Measurements from ENCODE around the gene SPATA4.

SPATA4 gene

DNA sequence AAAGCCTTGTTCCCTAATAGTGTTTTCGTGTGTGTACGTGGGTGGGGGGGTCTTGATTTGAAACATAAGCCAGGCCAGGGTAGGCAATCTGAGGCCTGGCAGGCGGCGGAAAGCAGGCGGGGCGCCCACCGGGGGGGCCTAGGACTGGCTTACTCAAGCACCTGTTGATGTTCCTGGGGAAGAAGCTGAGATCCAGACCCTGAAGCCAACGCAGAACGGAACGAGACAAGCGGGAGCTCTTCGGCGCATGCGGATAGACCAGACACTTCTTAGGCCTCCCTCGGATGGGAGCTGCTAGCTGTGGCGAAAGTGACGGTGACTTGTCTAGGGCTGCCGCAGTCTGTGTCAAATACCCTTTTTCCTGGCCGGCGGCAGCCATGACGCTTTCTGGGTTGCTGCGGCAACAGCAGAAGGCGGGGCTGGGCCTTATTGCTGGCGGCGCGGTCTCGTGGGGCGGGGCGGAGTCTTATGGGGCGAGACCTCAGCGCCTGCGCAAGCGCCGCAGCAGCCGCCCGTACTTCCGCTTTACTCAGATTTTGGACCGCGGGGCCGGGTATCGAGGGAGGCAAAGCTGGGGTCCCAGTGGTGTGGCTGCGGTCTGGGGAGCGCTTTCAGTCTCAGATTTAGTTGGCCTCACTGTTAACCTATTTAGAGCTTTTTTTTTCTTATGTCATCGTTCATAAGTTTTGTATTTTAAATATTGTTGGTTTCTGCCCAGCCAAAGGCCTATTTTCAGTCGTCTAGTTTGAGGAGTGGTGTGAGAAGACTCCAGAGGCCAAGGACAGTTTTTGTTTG lies at the start of gene SPATA4:
Gene SPATA4, minus strand, starts transcription at position 402 of the 795 bp plus-strand sequence. Its CDS starts 23 bp downstream, at position 379.
- H3K27me3 ChIP-seq (ENCODE audit: control insufficient read depth in 2 of 2, insufficient read depth in 2 of 2, low read length in 2 of 2), result no peaks in the 10 kb centered on the region
- no peaks in the 10 kb centered on the region for H3K36me3 ChIP-seq (ENCODE audit: control insufficient read depth in 2 of 2, insufficient read depth in 2 of 2, low read length in 2 of 2)
- peaks cover 4% of the 10 kb centered on the region in 2 donors for H3K4me1 ChIP-seq (ENCODE audit: control insufficient read depth in 2 of 2, insufficient read depth in 2 of 2, low read length in 2 of 2)
- H3K4me3 ChIP-seq (ENCODE audit: low read length in 2 of 2), result peak within 1 kb of the TSS; percentile 81 to 86
- no peaks in the 10 kb centered on the region for H3K9me3 ChIP-seq (ENCODE audit: control insufficient read depth in 2 of 2, low read length in 2 of 2)
- peak within 1 kb of the TSS; percentile 35 to 62 for H3K9ac ChIP-seq (ENCODE audit: low read depth in 1 of 2, low read length in 2 of 2)
- peak within 1 kb of the TSS; percentile 42 to 64 for H3K27ac ChIP-seq (ENCODE audit: low read depth in 2 of 2, low read length in 2 of 2)

DNA sequence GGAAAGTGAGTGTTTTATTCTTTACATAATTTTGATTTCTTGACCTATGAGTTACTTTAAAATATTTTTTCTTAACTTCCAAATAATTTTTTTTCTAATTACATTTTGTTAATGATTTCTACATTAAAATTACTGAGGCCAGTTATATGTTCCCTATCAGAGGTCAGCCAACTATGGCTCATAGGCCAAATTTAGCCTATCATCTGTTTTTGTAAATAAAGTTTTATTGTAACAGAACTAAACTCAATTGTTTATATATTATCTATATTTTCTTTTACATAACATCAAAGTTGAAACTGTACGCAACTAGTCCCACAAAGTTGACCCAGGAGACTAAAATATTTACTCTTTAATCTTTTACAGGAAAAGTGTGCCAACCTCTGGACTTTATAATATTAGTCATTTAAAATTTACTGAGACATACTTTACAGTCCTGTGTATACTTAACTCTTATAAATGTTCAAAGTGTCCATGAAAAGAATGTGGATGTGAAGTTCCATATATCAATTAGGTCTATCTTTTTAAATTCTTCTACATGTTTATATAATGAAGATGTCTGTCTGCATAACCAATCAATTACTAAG lies 47.5 kb upstream of the SPATA4 start:
- Histone ChIP-seq H3K9ac (ENCODE audit: low read depth in 1 of 2, low read length in 2 of 2) (no peak overlapping the region), H3K27ac (ENCODE audit: low read depth in 2 of 2, low read length in 2 of 2) (no peak overlapping the region), H3K4me1 (ENCODE audit: control insufficient read depth in 2 of 2, insufficient read depth in 2 of 2, low read length in 2 of 2) (no peaks in the 10 kb centered on the region), H3K36me3 (ENCODE audit: control insufficient read depth in 2 of 2, insufficient read depth in 2 of 2, low read length in 2 of 2) (no peaks in the 10 kb centered on the region), H3K4me3 (ENCODE audit: low read length in 2 of 2) (no peak overlapping the region), H3K27me3 (ENCODE audit: control insufficient read depth in 2 of 2, insufficient read depth in 2 of 2, low read length in 2 of 2) (no peaks in the 10 kb centered on the region), H3K9me3 (ENCODE audit: control insufficient read depth in 2 of 2, low read length in 2 of 2) (no peaks in the 10 kb centered on the region)

DNA sequence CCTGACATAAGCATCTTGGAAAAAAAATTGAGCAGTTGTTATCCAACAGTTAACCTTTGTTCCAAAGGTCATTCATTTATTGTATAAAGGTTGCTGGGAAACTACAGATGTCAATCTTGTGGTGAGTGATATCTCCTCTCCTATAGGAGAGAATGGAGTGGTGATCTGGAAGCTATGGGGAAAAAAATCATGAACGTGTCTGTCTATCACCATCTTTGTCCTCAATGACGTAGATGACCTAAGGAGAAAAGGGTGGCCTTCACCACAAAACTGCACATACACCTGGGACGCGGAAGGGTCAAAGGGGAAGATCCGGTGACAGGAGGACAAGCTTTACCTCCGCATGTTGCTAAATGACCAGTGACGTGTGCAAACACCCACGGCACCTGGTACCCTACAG lies 46.3 kb upstream of the SPATA4 start:
- Histone ChIP-seq H3K9me3 (ENCODE audit: control insufficient read depth in 2 of 2, low read length in 2 of 2) (no peaks in the 10 kb centered on the region), H3K9ac (ENCODE audit: low read depth in 1 of 2, low read length in 2 of 2) (no peak overlapping the region), H3K27me3 (ENCODE audit: control insufficient read depth in 2 of 2, insufficient read depth in 2 of 2, low read length in 2 of 2) (no peaks in the 10 kb centered on the region), H3K4me1 (ENCODE audit: control insufficient read depth in 2 of 2, insufficient read depth in 2 of 2, low read length in 2 of 2) (no peaks in the 10 kb centered on the region), H3K27ac (ENCODE audit: low read depth in 2 of 2, low read length in 2 of 2) (no peak overlapping the region), H3K4me3 (ENCODE audit: low read length in 2 of 2) (no peak overlapping the region), H3K36me3 (ENCODE audit: control insufficient read depth in 2 of 2, insufficient read depth in 2 of 2, low read length in 2 of 2) (no peaks in the 10 kb centered on the region)

DNA sequence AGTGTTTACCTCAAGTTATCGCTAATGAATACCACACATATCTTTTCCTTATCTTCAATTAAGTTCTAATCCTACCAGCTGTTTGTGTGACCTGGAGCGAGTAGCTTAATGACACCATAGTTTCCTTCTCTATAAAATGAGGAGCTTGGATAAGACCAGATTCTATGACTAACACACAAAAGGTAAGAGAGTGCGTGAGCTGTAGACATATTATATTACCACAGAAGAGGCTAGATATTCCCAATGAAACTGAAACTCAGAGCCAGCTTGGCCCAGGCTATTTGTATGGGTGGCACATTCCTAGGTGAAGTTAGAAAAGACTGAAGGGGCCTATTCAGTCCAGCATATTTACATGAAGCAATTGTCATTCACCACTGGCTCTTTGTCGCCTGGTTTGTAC lies 43.4 kb upstream of the SPATA4 start:
- no peaks in the 10 kb centered on the region for H3K9me3 ChIP-seq (ENCODE audit: control insufficient read depth in 2 of 2, low read length in 2 of 2)
- no peak overlapping the region for H3K4me3 ChIP-seq (ENCODE audit: low read length in 2 of 2)
- no peak overlapping the region for H3K9ac ChIP-seq (ENCODE audit: low read depth in 1 of 2, low read length in 2 of 2)
- no peaks in the 10 kb centered on the region for H3K27me3 ChIP-seq (ENCODE audit: control insufficient read depth in 2 of 2, insufficient read depth in 2 of 2, low read length in 2 of 2)
- no peaks in the 10 kb centered on the region for H3K36me3 ChIP-seq (ENCODE audit: control insufficient read depth in 2 of 2, insufficient read depth in 2 of 2, low read length in 2 of 2)
- H3K4me1 ChIP-seq (ENCODE audit: control insufficient read depth in 2 of 2, insufficient read depth in 2 of 2, low read length in 2 of 2), result no peaks in the 10 kb centered on the region
- peak overlapping the region in 1 of 2 donors; percentile 9 for H3K27ac ChIP-seq (ENCODE audit: low read depth in 2 of 2, low read length in 2 of 2)

DNA sequence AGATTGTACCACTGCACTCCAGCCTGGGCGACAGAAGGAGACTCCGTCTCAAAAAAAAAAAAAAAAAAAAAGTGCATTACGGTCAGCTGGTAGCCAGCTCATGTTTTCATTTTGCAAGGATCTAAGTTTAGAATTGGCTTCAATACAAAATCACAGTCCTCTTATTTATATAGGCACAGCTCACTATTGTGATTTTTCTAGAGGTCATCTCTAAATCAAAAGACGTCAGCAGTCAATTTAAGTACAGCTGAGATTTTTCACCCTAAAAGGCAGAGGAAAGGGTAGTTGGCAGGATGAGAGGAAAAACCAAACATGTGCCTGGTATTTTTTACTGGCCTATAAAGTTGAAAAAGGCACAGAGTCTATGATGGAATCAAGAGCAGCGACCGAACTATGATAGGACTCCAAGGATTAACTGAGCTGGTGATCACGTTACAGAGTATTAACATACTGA lies 42.8 kb upstream of the SPATA4 start:
- no peak overlapping the region for H3K4me3 ChIP-seq (ENCODE audit: low read length in 2 of 2)
- no peak overlapping the region for H3K27ac ChIP-seq (ENCODE audit: low read depth in 2 of 2, low read length in 2 of 2)
- no peaks in the 10 kb centered on the region for H3K36me3 ChIP-seq (ENCODE audit: control insufficient read depth in 2 of 2, insufficient read depth in 2 of 2, low read length in 2 of 2)
- no peak overlapping the region for H3K9ac ChIP-seq (ENCODE audit: low read depth in 1 of 2, low read length in 2 of 2)
- no peaks in the 10 kb centered on the region for H3K4me1 ChIP-seq (ENCODE audit: control insufficient read depth in 2 of 2, insufficient read depth in 2 of 2, low read length in 2 of 2)
- H3K27me3 ChIP-seq (ENCODE audit: control insufficient read depth in 2 of 2, insufficient read depth in 2 of 2, low read length in 2 of 2), result no peaks in the 10 kb centered on the region
- H3K9me3 ChIP-seq (ENCODE audit: control insufficient read depth in 2 of 2, low read length in 2 of 2), result no peaks in the 10 kb centered on the region

DNA sequence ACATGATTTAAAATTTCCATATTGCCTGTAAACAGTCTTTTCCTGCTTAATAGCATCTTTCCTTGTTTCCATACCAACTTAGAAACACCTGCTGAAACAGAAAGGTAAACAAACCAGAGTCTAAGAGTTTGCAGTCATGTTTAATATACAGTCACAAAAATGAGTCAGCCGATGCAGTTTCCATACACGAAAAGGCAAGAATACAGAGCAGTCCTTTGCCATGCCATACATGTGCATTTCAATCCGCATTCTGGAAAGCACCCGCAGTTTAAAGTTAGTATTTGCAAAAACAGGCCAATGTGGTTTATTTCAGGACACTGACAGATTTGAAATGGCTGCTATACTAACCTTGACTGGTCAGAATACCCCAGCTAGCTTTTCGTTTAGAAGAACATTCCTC lies 41.6 kb upstream of the SPATA4 start:
- Histone ChIP-seq H3K4me1 (ENCODE audit: control insufficient read depth in 2 of 2, insufficient read depth in 2 of 2, low read length in 2 of 2) (no peaks in the 10 kb centered on the region), H3K9ac (ENCODE audit: low read depth in 1 of 2, low read length in 2 of 2) (no peak overlapping the region), H3K36me3 (ENCODE audit: control insufficient read depth in 2 of 2, insufficient read depth in 2 of 2, low read length in 2 of 2) (no peaks in the 10 kb centered on the region), H3K4me3 (ENCODE audit: low read length in 2 of 2) (no peak overlapping the region), H3K9me3 (ENCODE audit: control insufficient read depth in 2 of 2, low read length in 2 of 2) (no peaks in the 10 kb centered on the region), H3K27me3 (ENCODE audit: control insufficient read depth in 2 of 2, insufficient read depth in 2 of 2, low read length in 2 of 2) (no peaks in the 10 kb centered on the region), H3K27ac (ENCODE audit: low read depth in 2 of 2, low read length in 2 of 2) (no peak overlapping the region)

DNA sequence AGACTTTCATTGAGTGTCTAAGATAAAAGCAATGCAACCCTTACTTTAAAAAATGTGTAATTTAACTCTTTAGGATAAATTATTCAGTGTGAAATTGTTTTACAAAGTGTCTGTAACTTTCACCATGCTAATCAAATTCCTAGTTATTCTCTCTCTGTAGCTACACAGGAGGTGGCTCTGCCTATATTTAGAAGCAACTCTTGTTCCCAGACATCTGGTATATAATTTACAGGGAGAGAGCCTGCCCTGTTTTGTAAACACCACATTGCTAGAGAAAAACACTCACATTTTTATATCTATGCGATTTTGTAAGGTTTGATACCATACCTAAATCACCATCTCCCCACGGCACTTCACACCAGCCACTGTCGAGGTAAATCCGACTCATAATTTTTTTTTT lies 35.5 kb upstream of the SPATA4 start:
- Histone ChIP-seq H3K27ac (ENCODE audit: low read depth in 2 of 2, low read length in 2 of 2) (no peak overlapping the region), H3K4me3 (ENCODE audit: low read length in 2 of 2) (no peak overlapping the region), H3K9ac (ENCODE audit: low read depth in 1 of 2, low read length in 2 of 2) (no peak overlapping the region), H3K4me1 (ENCODE audit: control insufficient read depth in 2 of 2, insufficient read depth in 2 of 2, low read length in 2 of 2) (no peaks in the 10 kb centered on the region), H3K9me3 (ENCODE audit: control insufficient read depth in 2 of 2, low read length in 2 of 2) (no peaks in the 10 kb centered on the region), H3K36me3 (ENCODE audit: control insufficient read depth in 2 of 2, insufficient read depth in 2 of 2, low read length in 2 of 2) (no peaks in the 10 kb centered on the region), H3K27me3 (ENCODE audit: control insufficient read depth in 2 of 2, insufficient read depth in 2 of 2, low read length in 2 of 2) (no peaks in the 10 kb centered on the region)

DNA sequence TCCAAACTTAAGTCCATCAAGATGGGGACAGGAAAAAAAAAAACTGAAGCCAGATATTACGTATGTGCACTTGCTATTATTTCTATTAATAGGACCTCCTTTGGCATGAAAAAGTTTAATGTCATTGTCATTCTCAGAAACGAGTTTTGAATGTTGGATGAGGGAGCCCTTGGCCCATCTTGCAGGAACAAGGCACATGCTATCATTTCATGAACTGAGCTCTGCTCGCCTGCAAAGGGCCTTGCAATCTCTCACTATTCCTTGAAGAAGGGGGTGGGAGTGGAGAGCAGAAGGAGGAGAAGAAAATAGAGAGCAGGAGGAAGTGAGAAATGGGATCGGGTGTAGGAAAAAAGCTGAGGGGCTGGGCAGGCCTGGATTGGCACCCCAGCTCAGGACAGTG lies 34.3 kb upstream of the SPATA4 start:
- Histone ChIP-seq H3K4me1 (ENCODE audit: control insufficient read depth in 2 of 2, insufficient read depth in 2 of 2, low read length in 2 of 2) (no peaks in the 10 kb centered on the region), H3K36me3 (ENCODE audit: control insufficient read depth in 2 of 2, insufficient read depth in 2 of 2, low read length in 2 of 2) (no peaks in the 10 kb centered on the region), H3K27ac (ENCODE audit: low read depth in 2 of 2, low read length in 2 of 2) (no peak overlapping the region), H3K9me3 (ENCODE audit: control insufficient read depth in 2 of 2, low read length in 2 of 2) (no peaks in the 10 kb centered on the region), H3K27me3 (ENCODE audit: control insufficient read depth in 2 of 2, insufficient read depth in 2 of 2, low read length in 2 of 2) (no peaks in the 10 kb centered on the region), H3K4me3 (ENCODE audit: low read length in 2 of 2) (no peak overlapping the region), H3K9ac (ENCODE audit: low read depth in 1 of 2, low read length in 2 of 2) (no peak overlapping the region)

DNA sequence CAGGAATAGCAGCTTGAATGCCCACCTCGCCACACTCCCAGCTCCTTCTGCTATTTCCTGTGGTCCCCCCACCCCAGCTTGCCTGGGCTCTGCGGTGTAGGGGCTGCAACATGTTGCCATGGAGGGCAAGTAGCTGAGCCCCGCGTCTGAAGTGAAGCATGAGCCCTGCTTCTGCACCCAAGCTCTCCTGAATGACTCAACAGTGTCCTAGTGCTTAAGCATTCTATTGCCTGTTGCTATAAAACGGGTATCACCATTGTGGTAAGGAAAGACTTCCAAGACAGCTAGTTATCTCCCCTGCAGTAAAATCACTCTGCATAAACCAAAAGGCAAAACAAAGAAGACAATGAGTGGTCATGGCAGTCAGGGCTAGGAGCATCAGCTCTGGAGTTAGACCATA lies 31.4 kb upstream of the SPATA4 start:
- Histone ChIP-seq H3K27ac (ENCODE audit: low read depth in 2 of 2, low read length in 2 of 2) (no peak overlapping the region), H3K27me3 (ENCODE audit: control insufficient read depth in 2 of 2, insufficient read depth in 2 of 2, low read length in 2 of 2) (no peaks in the 10 kb centered on the region), H3K4me3 (ENCODE audit: low read length in 2 of 2) (no peak overlapping the region), H3K9ac (ENCODE audit: low read depth in 1 of 2, low read length in 2 of 2) (no peak overlapping the region), H3K36me3 (ENCODE audit: control insufficient read depth in 2 of 2, insufficient read depth in 2 of 2, low read length in 2 of 2) (no peaks in the 10 kb centered on the region), H3K4me1 (ENCODE audit: control insufficient read depth in 2 of 2, insufficient read depth in 2 of 2, low read length in 2 of 2) (no peaks in the 10 kb centered on the region), H3K9me3 (ENCODE audit: control insufficient read depth in 2 of 2, low read length in 2 of 2) (no peaks in the 10 kb centered on the region)

DNA sequence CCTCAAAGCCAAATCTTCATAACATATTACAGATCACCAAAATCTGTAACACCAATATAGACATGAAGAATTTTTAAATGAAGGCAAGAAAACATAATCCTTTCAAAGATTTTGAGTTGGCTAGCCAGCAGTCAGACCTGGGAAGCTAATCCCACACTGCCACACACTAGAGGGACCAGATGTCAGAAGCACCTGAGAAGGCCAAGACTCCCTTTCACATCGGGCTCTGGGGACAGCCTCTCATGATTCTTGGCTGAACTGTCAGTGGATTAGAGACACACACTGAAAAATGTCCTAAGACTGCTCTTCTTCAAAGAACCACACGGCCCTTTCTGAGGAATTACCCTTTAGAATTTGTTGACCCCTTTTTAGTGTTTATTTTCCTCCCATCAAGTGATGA lies 28.2 kb upstream of the SPATA4 start:
- no peak overlapping the region for H3K4me3 ChIP-seq (ENCODE audit: low read length in 2 of 2)
- no peaks in the 10 kb centered on the region for H3K27me3 ChIP-seq (ENCODE audit: control insufficient read depth in 2 of 2, insufficient read depth in 2 of 2, low read length in 2 of 2)
- H3K36me3 ChIP-seq (ENCODE audit: control insufficient read depth in 2 of 2, insufficient read depth in 2 of 2, low read length in 2 of 2), result no peaks in the 10 kb centered on the region
- no peak overlapping the region for H3K27ac ChIP-seq (ENCODE audit: low read depth in 2 of 2, low read length in 2 of 2)
- H3K9me3 ChIP-seq (ENCODE audit: control insufficient read depth in 2 of 2, low read length in 2 of 2), result no peaks in the 10 kb centered on the region
- no peaks in the 10 kb centered on the region for H3K4me1 ChIP-seq (ENCODE audit: control insufficient read depth in 2 of 2, insufficient read depth in 2 of 2, low read length in 2 of 2)
- H3K9ac ChIP-seq (ENCODE audit: low read depth in 1 of 2, low read length in 2 of 2), result no peak overlapping the region
